ENCODE results near the gene TFF1.

The TFF1 gene

GRCh38 chr21:42397746-42398394 is 31.5 kb upstream of the TFF1 start:
- no peak for DNase-seq

DNA sequence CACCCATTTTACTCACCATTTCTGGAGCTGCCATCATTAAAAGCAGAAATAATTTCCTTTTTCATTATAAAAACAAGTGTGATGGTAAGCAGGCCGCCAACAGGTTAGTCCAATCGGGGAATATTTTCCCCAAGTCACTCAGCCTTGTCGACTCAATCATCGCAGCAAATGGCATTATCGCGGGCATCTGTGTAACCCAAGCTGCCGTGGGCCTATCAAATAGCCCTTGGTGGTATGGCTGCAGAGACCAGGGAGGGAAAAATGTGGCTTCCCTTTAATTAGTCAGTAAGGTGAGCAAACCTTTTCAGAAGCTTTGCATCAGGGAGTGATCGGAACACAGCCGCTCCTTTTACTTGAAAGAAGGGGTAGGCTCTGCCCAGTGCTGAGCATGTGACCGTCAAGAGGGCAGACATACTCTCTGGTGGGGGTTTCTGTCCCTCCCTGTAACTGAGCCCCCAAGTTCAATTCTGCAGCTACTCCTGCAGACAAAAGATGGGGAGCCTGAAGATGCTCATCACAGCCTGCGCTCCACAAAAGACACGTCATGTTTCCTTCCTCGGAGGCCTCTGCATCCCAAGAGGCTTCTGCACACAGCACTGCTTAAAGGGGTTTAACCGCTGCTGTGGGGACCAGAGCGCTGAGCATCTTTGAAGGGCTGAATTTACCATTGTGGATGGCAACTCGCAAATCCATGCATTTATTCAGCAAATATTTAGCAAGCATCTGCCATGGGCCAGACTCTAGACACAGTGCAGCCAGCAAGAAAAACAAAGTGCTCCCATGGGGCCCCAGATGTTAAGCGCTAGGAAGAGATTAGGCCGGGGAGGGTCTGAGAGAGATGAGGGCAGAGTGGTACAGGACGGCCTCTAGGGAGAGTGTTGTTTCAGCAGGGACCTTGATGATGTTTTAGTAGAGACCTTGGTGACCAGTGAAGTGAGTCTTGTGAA is 30.7 kb upstream of the TFF1 start:
- DNase-seq, result no peak

DNA sequence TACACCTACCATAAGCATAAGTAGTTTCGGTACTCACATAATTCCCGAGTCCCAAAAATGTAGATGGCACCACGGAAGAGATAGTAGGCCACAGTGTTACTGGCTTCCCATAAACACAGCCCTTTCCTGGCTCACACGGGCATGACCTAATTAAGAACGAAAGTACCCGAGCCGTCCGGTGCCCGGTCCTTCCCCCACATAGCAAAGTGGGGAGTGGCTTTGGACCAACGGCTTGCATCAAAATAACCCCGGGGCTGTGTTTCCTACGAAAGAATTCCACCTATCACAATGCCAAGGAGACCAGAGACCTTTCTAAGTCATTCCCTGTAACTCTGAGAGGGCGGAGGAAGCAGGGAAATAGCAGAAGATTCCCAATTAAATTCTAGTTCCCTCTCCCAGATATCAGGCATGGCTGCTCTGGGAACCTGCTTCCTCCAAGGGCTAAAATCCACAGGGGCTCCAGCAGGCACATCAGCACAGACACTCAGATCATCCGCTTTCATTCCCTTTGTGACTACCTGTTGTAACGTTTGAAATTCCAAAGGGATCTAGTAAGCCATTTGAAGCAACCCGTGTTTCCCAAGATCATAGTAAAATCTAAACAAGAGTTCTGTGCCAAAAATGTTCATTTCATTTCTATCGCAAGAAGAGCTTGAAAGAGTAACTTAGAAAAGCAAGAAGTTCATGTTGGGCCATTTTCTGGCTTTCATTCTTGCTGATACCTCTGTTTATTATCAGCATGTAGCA is 29.7 kb upstream of the TFF1 start, which contains the start of gene TMPRSS3:
TMPRSS3 (minus strand) TSS at position 148 of the 747 bp plus-strand sequence. CDS start 635 bp downstream, outside the sequence.
- no peak for DNase-seq

DNA sequence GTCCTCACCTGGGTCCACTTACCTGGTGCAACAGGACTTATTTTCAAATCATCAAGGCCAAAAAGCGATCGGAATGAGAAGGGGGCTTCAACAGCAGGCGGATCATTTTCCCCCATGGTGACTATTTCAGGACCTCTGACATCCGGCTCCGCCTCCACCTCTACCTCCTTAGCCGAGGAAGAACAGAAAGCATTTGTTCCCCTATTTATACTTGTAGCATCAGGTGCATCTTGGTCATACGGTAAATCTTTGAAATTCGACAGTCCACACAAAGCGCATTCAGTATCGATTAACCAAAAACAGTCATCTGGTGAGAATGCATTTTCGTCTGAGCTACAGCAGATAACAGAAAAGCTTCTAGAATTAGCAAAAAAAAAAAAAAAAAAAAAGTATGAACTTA is 29.0 kb upstream of the TFF1 start:
- DNase-seq, result no peak

- no peak for DNase-seq
Measured at GRCh38 chr21:42393443-42393950, 27.2 kb upstream of the TFF1 start.

DNA sequence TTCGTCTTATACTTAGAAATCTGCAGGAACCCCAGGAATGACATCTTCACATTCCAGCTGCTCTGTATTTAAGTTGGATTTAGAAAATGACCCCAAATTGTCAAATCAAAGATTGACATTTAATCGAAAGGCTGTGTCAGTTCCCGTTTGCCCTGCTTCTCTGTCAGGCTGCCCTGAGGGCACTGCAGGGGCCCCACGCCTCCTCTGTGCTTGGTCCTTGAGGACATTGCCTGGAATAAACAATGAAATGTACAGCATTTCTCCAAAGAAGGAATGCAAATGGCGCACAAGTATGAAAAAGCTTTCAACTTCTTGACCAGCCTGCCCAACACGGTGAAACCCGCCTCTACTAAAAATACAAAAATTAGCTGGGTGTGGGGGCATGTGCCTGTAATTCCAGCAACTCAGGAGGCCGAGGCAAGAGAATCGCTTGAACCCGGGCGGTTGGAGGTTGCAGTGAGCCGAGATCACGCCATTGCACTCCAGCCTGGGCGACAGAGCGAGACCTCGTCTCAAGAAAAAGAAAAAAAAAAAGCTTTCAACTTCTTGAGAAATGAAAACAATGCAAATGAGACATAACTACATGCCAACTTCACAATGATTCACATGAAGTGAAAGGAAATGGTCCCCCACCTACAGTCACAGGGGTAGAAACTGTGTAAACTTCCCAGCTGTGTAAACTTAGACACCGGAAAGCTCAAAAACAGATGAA is 26.6 kb upstream of the TFF1 start:
- no peak for DNase-seq

DNA sequence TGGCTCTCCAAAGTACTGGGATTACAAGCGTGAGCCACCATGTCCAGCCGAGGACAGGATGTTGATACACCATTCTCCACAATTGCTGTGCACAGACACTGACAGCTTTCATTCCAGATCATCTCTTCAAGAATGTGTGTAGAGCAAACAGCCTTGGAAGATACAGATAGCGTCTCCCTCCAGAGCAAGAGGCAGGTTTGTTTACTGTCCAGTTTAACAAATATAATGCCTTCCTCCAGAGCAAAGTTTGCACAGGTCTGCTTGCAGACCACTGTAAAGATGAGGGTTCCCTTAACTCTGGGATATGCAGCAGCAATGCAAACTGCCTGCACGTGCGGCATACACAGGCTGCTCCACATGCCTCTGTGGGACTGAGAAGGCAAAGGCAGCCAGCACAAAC is 25.0 kb upstream of the TFF1 start:
- DNase-seq, result no peak

- no peak for DNase-seq
Measured at GRCh38 chr21:42390696-42391095, 24.4 kb upstream of the TFF1 start.

DNA sequence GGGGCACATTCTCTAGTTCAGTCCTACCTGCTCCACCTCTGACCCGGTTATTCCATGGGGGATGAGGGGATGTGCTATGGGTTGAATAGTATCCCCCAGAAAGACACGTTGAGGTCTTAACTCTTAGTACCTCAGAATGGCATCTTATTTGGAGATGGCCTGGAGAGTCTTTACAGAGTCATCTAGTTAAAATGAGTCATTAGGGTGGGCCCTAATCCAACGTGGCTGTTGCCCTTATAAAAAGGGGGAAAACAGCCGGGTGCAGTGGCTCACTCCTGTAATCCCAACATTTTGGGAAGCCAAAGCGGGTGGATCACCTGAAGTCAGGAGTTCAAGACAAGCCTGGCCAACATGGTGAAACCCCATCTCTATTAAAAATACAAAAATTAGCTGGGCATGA is 23.9 kb upstream of the TFF1 start:
- DNase-seq, result no peak

GRCh38 chr21:42389449-42389835 is 23.1 kb upstream of the TFF1 start:
- no peak for DNase-seq

GRCh38 chr21:42388740-42389448 is 22.6 kb upstream of the TFF1 start:
- no peak for DNase-seq

- no peak for DNase-seq
Measured at GRCh38 chr21:42387843-42388340, 21.6 kb upstream of the TFF1 start.

DNA sequence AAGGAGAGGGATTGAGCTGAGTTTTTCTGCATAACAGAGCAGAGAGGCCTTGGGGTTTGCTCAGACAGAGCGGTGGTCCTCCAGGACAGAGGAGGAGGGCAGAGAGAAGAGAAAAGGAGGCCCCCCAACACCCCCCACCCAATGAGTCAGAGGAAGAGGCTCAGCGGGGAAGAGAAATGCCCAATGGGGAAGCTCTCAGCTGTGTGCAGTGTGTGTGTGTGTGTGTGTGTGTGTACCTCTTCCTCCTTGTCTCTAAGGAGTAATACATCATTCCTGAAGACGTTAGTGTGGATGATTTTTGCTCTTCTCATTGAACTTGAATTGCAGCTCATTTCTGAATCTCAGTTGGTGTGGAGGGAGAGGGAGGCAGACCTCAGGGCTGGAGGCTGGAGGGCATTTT is 20.8 kb upstream of the TFF1 start:
- DNase-seq, result no peak

DNA sequence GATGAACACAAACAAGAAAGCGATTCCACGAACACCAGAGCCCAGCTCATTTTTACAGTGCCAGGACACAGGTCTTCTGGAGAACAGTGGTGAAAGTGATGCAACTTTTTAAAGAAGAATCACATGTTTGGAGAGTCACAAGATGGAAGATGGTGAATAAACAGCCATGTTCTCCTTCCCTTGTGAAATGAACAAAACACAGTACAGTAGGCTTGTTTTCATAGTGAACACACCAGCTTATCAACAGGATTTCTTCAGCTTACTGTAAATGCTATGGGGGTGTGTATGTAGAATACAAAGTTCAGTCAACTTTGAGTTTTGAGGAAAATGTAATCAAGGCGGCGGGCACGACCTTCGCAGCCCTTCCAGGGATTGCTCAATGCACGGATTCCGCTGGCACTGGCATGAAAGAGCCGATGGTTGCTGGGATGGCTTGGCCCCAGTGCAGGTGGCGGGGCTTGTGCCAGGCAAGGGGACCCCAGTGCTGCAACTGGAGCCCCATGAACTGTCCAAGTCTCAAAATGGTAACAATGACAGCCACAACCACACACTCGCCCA is 19.8 kb upstream of the TFF1 start:
- DNase-seq, result no peak

- DNase-seq, result no peak
Measured at GRCh38 chr21:42385619-42386018, 19.3 kb upstream of the TFF1 start.

- no peak for DNase-seq
Measured at GRCh38 chr21:42384989-42385388, 18.7 kb upstream of the TFF1 start.

DNA sequence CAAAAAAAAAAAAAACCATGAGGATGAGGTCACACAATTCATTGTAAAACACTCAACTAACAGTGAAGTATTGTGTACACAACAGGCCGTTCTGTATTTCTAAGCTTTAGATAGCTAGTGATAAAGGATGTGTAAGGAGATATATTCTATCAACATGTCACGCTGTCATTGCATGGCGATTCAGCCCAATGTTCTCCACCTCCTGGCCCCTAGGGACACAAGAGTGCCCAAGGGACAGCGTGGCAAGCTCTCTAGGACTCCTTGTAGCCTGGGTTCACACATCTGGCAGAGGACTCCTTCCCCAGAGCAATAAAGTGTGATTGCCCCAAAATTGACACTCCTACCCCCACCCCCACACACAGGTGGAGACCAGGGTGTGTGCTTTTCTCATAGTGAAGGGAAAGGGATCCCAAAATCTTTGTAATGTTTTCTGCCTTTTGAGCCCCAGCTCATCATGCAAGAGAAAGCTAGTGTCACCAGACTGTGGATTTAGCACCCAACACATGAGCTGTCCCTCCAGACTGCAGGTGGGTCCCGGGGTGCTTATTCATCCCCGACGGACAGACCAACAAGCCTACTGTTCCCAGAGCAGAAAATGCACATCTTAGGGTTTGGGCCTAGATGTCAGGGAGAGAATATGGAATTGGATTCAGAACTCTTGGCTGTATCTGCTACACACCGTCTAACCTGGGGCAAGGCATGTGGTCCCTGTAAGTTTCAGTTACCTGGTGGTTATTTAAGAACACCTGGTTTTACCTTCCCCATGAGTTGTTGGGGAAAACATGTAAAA is 18.0 kb upstream of the TFF1 start:
- DNase-seq, result no peak

- DNase-seq, result no peak
Measured at GRCh38 chr21:42383331-42383730, 17.0 kb upstream of the TFF1 start.

DNA sequence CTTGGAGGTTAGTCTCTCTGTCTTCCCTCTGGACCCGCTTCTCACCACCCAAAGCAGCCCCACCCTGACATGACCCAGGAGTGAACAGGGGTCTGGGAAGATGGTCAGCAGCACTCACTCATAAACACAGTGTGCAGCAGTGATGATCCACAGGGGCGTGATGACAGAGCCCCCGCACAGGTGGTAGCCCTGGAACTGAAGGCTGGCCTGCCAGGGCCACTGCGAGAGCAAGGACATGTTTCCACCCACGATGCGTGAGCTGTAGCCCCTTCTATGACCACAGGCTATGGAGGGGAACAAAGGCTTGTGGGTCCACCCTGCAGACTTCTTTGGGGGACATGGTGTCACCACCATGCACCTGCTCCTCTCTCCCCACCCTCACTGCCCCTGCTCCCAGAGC is 16.6 kb upstream of the TFF1 start:
- DNase-seq, result no peak

DNA sequence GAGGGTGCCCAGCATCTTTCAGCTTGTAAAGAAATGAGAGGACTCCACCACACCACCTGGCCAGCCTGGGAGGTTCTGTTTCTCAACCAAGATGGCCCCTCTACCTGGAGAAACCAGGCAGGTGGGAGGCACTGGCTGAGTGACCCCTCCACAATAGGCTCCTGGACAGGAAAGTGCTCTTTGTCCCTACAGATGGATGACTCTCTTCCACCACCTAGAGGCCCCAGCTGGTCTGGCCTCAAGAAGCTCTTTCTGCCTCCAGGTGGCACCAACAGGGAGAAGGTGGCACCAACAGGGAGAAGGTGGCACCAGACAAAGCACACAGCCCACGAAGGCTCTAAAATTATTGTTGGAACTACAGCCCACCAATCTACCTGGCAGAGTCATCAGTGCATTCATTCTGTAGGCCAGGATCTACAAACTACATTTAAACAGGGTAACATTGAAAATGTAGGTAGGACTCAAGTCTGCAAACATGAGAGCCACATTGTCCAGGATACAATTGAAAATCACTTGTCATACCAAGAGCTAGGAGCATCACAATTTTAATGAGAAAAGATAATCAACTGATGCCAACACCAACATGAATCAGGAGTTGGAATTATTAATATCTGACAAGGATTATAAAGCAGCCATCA is 15.1 kb upstream of the TFF1 start:
- no peak for DNase-seq
